Measurements from ENCODE around the gene ZNF385B. TPM values are rescaled to one million over a fixed set of nuclear protein-coding genes. Genes with fewer than 3 reads are reported as not detected.

Gene ZNF385B
- total and polyA plus RNA-seq, 2 donors (not counting 1 experiment from before 2014, with no cell fraction given): not detected

GRCh38 chr2:179595284-179595683 is 266.1 kb downstream of the ZNF385B start:
- Histone ChIP-seq H3K27me3 (replicated peaks in 1 of 4; ENCODE audit: control extremely low read depth in 1 of 4, control insufficient read depth in 3 of 4, insufficient read depth in 4 of 4, low read length in 3 of 4) (no peaks in the 10 kb centered on the region), H3K79me2 (ENCODE audit: control insufficient read depth, insufficient read depth, low read length) (no peaks in the 10 kb centered on the region), H3K4me3 (ENCODE audit: control extremely low read depth in 1 of 5, extremely low read depth in 1 of 5, insufficient read depth in 1 of 5, low read depth in 2 of 5, low read length in 4 of 5) (no peak overlapping the region), H3K9me3 (ENCODE audit: control extremely low read depth in 1 of 3, control insufficient read depth in 2 of 3, insufficient read depth in 1 of 3, low read length in 2 of 3) (no peaks in the 10 kb centered on the region), H3K4me2 (replicated peaks; ENCODE audit: low read depth, low read length, poor library complexity, severe bottlenecking) (no peak overlapping the region), H3K4me1 (ENCODE audit: control insufficient read depth in 2 of 2, insufficient read depth in 2 of 2, low read length in 2 of 2) (no peaks in the 10 kb centered on the region), H4K20me1 (ENCODE audit: control insufficient read depth, insufficient read depth, low read length, poor library complexity, severe bottlenecking) (no peaks in the 10 kb centered on the region), H3K27ac (ENCODE audit: low read length in 2 of 2) (no peak overlapping the region), H3K36me3 (replicated peaks in 1 of 2; ENCODE audit: control extremely low read depth in 1 of 2, control insufficient read depth in 1 of 2, extremely low read depth in 1 of 2, insufficient read depth in 2 of 2, low read length in 1 of 2) (no peaks in the 10 kb centered on the region), H3K9ac (ENCODE audit: low read length) (no peak overlapping the region), H2AFZ (ENCODE audit: insufficient read depth, low read depth, low read length, poor library complexity, severe bottlenecking) (no peak overlapping the region)
- TF ChIP-seq CTCF (IDR thresholded peaks at IDR 0.05) (no peak), EZH2 (IDR thresholded peaks at IDR 0.05; ENCODE audit: borderline replicate concordance, insufficient read depth, low read depth, low read length, poor library complexity, severe bottlenecking) (no peak)
- Mint-ChIP-seq H3K27ac (no peak overlapping the region), H3K4me1 (no peaks in the 10 kb centered on the region), H3K9me3 (ENCODE audit: insufficient read depth) (no peaks in the 10 kb centered on the region), H3K4me3 (no peak overlapping the region), H3K27me3 (peaks cover 13% of the 10 kb centered on the region)
- intact Hi-C loops (cut with micrococcal nuclease): no loop called here
- ATAC-seq (ENCODE audit: low read depth): no peak
- DNase-seq: no peak
- POLR2A ChIA-PET: no interaction called here
- CTCF ChIA-PET: no interaction called here

GRCh38 chr2:179594268-179595112 is 266.9 kb downstream of the ZNF385B start:
- H3K4me2 ChIP-seq (replicated peaks; ENCODE audit: low read depth, low read length, poor library complexity, severe bottlenecking): no peak overlapping the region
- Mint-ChIP-seq H3K4me3 (no peak overlapping the region), H3K9me3 (ENCODE audit: insufficient read depth) (no peaks in the 10 kb centered on the region), H3K4me1 (no peaks in the 10 kb centered on the region), H3K27me3 (peaks cover 10% of the 10 kb centered on the region), H3K27ac (no peak overlapping the region)
- no peak overlapping the region for H2AFZ ChIP-seq (ENCODE audit: insufficient read depth, low read depth, low read length, poor library complexity, severe bottlenecking)
- H3K27ac ChIP-seq (ENCODE audit: low read length in 2 of 2): no peak overlapping the region
- DNase-seq (no peak), ATAC-seq (ENCODE audit: low read depth) (no peak)
- no peaks in the 10 kb centered on the region for H3K36me3 ChIP-seq (replicated peaks in 1 of 2; ENCODE audit: control extremely low read depth in 1 of 2, control insufficient read depth in 1 of 2, extremely low read depth in 1 of 2, insufficient read depth in 2 of 2, low read length in 1 of 2)
- H3K9ac ChIP-seq (ENCODE audit: low read length): no peak overlapping the region
- H3K9me3 ChIP-seq (ENCODE audit: control extremely low read depth in 1 of 3, control insufficient read depth in 2 of 3, insufficient read depth in 1 of 3, low read length in 2 of 3): peaks cover 0 to 1% (median 0%) of the 10 kb centered on the region in 3 donors
- ChIA-PET CTCF (interaction anchor here (0.6 kb wide), 1 partner anchor 172 kb away, joined by 3 read pairs; no protein-coding TSS in a partner anchor), POLR2A (no interaction called here)
- no peaks in the 10 kb centered on the region for H3K4me1 ChIP-seq (ENCODE audit: control insufficient read depth in 2 of 2, insufficient read depth in 2 of 2, low read length in 2 of 2)
- intact Hi-C loops (cut with micrococcal nuclease): no loop called here
- 100% methylated on average over 1 of the region's 2 CpGs for WGBS (ENCODE audit: insufficient coverage)
- H3K27me3 ChIP-seq (replicated peaks in 1 of 4; ENCODE audit: control extremely low read depth in 1 of 4, control insufficient read depth in 3 of 4, insufficient read depth in 4 of 4, low read length in 3 of 4): no peaks in the 10 kb centered on the region
- TF ChIP-seq CTCF (IDR thresholded peaks at IDR 0.05): no peak
- no peak for TF ChIP-seq EZH2 (IDR thresholded peaks at IDR 0.05; ENCODE audit: borderline replicate concordance, insufficient read depth, low read depth, low read length, poor library complexity, severe bottlenecking)
- no peak overlapping the region for H3K4me3 ChIP-seq (ENCODE audit: control extremely low read depth in 1 of 5, extremely low read depth in 1 of 5, insufficient read depth in 1 of 5, low read depth in 2 of 5, low read length in 4 of 5)
- H4K20me1 ChIP-seq (ENCODE audit: control insufficient read depth, insufficient read depth, low read length, poor library complexity, severe bottlenecking): no peaks in the 10 kb centered on the region
- no peaks in the 10 kb centered on the region for H3K79me2 ChIP-seq (ENCODE audit: control insufficient read depth, insufficient read depth, low read length)

Data from B cell (primary cell).